MCF 10A (cell line): ENCODE measurements around the gene LITAF. TPM values are rescaled to one million over a fixed set of nuclear protein-coding genes. Genes with fewer than 3 reads are reported as not detected.
"Not testable (repeated sequence)": the region's sequence is repeated elsewhere in the genome, so short reads cannot be mapped to it uniquely, and the experiment has no call there.

ENCODE experiments used
- BruUV-seq: library from RNA; stranded (reverse); fragments of 400-500 nt; replicated peaks from 2 replicates; lab custom pipeline; 2021; lab: Mats Ljungman, UMichigan
- CTCF ChIA-PET: fragments of 300-600 bp; sonication (Branson Sonifier 250); formaldehyde crosslinking; extraction: SDS; loops from one replicate; lab custom pipeline; 2021; ENCODE audit warnings: antibody characterized with exemption, inconsistent platforms; lab: Yijun Ruan, JAX
- POLR2A ChIA-PET: fragments of 300-600, 350-650 bp; sonication (Branson Sonifier 250); formaldehyde crosslinking; extraction: SDS; loops from one replicate; lab custom pipeline; 2020; ENCODE audit warnings: antibody characterized with exemption, inconsistent platforms; lab: Yijun Ruan, JAX
- DNase-seq: peaks from one replicate; pipeline ENCODE4 v3.0.0-alpha.2; 2018; ENCODE audit not compliant: unreplicated experiment
- H3K27ac Mint-ChIP-seq: one replicate; pipeline ENCODE4 v1.8.0; 2022; ENCODE audit warnings: mild to moderate bottlenecking, low read depth, mixed read lengths; ENCODE audit not compliant: unreplicated experiment
- H3K27me3 Mint-ChIP-seq: one replicate; pipeline ENCODE4 v1.8.0; 2022; ENCODE audit warnings: mixed read lengths; ENCODE audit not compliant: insufficient read depth, unreplicated experiment
- H3K36me3 Mint-ChIP-seq: one replicate; pipeline ENCODE4 v1.8.0; 2022; ENCODE audit warnings: mild to moderate bottlenecking, moderate library complexity, mixed read lengths; ENCODE audit not compliant: insufficient read depth, unreplicated experiment
- H3K4me1 Mint-ChIP-seq: one replicate; pipeline ENCODE4 v1.8.0; 2022; ENCODE audit warnings: mixed read lengths; ENCODE audit not compliant: insufficient read depth, unreplicated experiment
- H3K4me3 Mint-ChIP-seq: one replicate; pipeline ENCODE4 v1.8.0; 2022; ENCODE audit warnings: mild to moderate bottlenecking, moderate library complexity, mixed read lengths; ENCODE audit not compliant: unreplicated experiment
- H3K9me3 Mint-ChIP-seq: one replicate; pipeline ENCODE4 v1.8.0; 2022; ENCODE audit warnings: mixed read lengths; ENCODE audit not compliant: unreplicated experiment
- intact Hi-C: fragments of 100-400 bp; cut with micrococcal nuclease; formaldehyde crosslinking; loops from 2 replicates; pipeline ENCODE4 v1.14.1; 2022
- total RNA-seq: library from RNA; stranded (reverse); gene quantifications from 2 replicates; pipeline ENCODE4 v1.2.3, GENCODE V29; 2022
- TF ChIP-seq, protein P1 (sequence below): fragments of 200-600 bp; IDR thresholded peaks from one replicate; pipeline ENCODE4 v1.8.0; 2022; ENCODE audit warnings: antibody characterized with exemption, mild to moderate bottlenecking; ENCODE audit not compliant: unreplicated experiment

The LITAF gene
- total RNA-seq, 1 experiment from 2014 or later = 120 TPM

- Mint-ChIP-seq H3K4me3 (no peak overlapping the region), H3K4me1 (peaks cover 19% of the 10 kb centered on the region), H3K27ac (peak overlapping the region; percentile 97), H3K27me3 (no peaks in the 10 kb centered on the region), H3K36me3 (peaks cover 26% of the 10 kb centered on the region), H3K9me3 (no peaks in the 10 kb centered on the region)
- POLR2A ChIA-PET = interaction anchor here (0.5 to 2.3 kb wide), 7 partner anchors 21 to 181 kb away, joined by 3 to 19 read pairs (median 3); no protein-coding TSS in a partner anchor
- intact Hi-C loops = no loop called here
- TF ChIP-seq, protein P1, sequence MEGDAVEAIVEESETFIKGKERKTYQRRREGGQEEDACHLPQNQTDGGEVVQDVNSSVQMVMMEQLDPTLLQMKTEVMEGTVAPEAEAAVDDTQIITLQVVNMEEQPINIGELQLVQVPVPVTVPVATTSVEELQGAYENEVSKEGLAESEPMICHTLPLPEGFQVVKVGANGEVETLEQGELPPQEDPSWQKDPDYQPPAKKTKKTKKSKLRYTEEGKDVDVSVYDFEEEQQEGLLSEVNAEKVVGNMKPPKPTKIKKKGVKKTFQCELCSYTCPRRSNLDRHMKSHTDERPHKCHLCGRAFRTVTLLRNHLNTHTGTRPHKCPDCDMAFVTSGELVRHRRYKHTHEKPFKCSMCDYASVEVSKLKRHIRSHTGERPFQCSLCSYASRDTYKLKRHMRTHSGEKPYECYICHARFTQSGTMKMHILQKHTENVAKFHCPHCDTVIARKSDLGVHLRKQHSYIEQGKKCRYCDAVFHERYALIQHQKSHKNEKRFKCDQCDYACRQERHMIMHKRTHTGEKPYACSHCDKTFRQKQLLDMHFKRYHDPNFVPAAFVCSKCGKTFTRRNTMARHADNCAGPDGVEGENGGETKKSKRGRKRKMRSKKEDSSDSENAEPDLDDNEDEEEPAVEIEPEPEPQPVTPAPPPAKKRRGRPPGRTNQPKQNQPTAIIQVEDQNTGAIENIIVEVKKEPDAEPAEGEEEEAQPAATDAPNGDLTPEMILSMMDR = no peak
- BruUV-seq = no TSS peak
- peak; percentile 62 for DNase-seq
- CTCF ChIA-PET = interaction anchor here (0.6 to 0.7 kb wide), 3 partner anchors 85 to 155 kb away, joined by 3 to 4 read pairs (median 3); no protein-coding TSS in a partner anchor
Observed at GRCh38 chr16:11562411-11562810, 24.3 kb downstream of the LITAF start.

- TF ChIP-seq, protein P1 = no peak
- H3K27me3 Mint-ChIP-seq = no peaks in the 10 kb centered on the region
- intact Hi-C loops = no loop called here
- peaks cover 4% of the 10 kb centered on the region for H3K9me3 Mint-ChIP-seq
- peaks cover 30% of the 10 kb centered on the region for H3K36me3 Mint-ChIP-seq
- POLR2A ChIA-PET = interaction anchor here (0.5 to 2.3 kb wide), 5 partner anchors 21 to 182 kb away, joined by 3 to 19 read pairs (median 3); no protein-coding TSS in a partner anchor
- BruUV-seq = no TSS peak
- peak overlapping the region; percentile 97 for H3K27ac Mint-ChIP-seq
- no peak for DNase-seq
- peaks cover 18% of the 10 kb centered on the region for H3K4me1 Mint-ChIP-seq
- CTCF ChIA-PET = interaction anchor here (0.5 kb wide), 1 partner anchor 85 kb away, joined by 3 read pairs; no protein-coding TSS in a partner anchor
- no peak overlapping the region for H3K4me3 Mint-ChIP-seq
Observed at GRCh38 chr16:11561856-11562255, 24.9 kb downstream of the LITAF start.

GRCh38 chr16:11561454-11561805 is 25.3 kb downstream of the LITAF start:
- no TSS peak for BruUV-seq
- Mint-ChIP-seq H3K36me3 (peaks cover 30% of the 10 kb centered on the region), H3K27me3 (no peaks in the 10 kb centered on the region), H3K27ac (peak overlapping the region; percentile 97), H3K9me3 (peaks cover 8% of the 10 kb centered on the region), H3K4me3 (no peak overlapping the region), H3K4me1 (peaks cover 14% of the 10 kb centered on the region)
- CTCF ChIA-PET = interaction anchor here (0.5 kb wide), 1 partner anchor 85 kb away, joined by 3 read pairs; no protein-coding TSS in a partner anchor
- intact Hi-C loops = no loop called here
- POLR2A ChIA-PET = interaction anchor here (0.7 to 1.6 kb wide), 4 partner anchors 22 to 243 kb away, joined by 3 to 5 read pairs (median 3); no protein-coding TSS in a partner anchor
- TF ChIP-seq, protein P1 = no peak
- no peak for DNase-seq

DNA sequence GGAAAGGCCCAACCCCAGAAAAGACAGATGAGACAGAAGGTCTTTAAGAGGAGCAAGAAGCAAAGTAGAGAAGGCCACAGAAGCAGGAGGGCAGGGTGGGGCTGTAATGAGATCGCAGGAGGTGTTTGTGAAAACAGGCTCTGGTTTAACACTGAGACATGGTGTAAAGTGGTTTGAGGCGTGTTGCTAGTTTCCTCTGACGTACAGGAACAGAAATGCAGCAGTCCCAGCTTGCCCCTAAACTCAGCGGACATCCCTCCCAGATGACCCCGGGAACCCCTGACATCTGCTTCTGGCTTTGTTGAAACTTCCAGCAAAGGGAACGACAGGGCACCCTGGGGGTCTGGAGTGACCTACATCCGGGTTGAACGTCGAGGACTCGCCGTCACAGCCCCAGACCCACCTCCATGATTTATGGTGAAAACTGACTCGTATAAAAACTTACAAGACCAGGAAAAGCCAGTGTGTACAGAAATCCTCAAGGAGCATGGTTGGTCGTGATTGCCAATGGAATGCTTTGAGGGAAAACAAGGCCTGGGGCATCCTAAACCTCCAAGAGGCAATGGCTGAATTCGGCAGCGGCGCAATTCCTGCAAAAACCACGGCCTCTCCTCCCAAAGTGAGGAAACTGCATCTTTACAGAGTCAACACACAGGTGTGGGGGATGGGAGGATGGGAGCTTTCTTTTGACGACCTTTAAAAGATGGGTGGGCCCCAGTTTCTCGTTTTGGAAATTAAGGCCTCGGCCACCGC is 25.8 kb downstream of the LITAF start:
- intact Hi-C loops = no loop called here
- peak overlapping the region; percentile 10 for H3K4me3 Mint-ChIP-seq
- H3K27ac Mint-ChIP-seq = peak overlapping the region; percentile 97
- peaks cover 13% of the 10 kb centered on the region for H3K4me1 Mint-ChIP-seq
- H3K27me3 Mint-ChIP-seq = no peaks in the 10 kb centered on the region
- no TSS peak for BruUV-seq
- TF ChIP-seq, protein P1 = no peak
- ChIA-PET POLR2A (interaction anchor here (0.6 to 1.9 kb wide), 8 partner anchors 9 to 617 kb away, joined by 3 to 7 read pairs (median 3); no protein-coding TSS in a partner anchor), CTCF (interaction anchor here (0.7 kb wide), 1 partner anchor 97 kb away, joined by 4 read pairs; no protein-coding TSS in a partner anchor)
- DNase-seq = no peak
- H3K9me3 Mint-ChIP-seq = peaks cover 13% of the 10 kb centered on the region
- H3K36me3 Mint-ChIP-seq = peaks cover 33% of the 10 kb centered on the region

DNA sequence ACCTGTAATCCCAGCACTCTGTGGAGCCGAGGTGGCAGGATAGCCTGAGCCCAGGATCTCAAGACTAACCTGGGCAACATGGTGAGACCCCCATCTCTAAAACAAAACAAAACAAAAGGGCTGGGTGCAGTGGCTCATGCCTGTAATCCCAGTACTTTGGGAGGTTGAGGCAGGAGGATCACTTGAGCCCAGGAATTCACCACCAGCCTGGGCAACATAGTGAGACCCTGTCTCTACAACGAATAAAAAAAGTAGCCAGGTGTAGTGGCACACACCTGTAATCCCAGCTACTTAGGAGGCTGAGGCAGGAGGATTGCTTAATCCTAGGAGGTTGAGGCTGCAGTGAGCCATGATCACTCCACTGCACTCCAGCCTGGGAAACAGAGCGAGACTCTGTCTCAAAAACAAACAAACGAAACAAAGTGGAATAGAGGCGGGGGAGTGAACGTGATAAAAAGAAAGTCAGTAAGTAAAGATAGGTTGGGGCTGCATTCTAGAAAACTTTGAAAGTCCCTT is 28.4 kb downstream of the LITAF start:
- Mint-ChIP-seq H3K36me3 (peaks cover 46% of the 10 kb centered on the region), H3K27ac (peak overlapping the region; percentile 63), H3K4me1 (peaks cover 13% of the 10 kb centered on the region), H3K9me3 (peaks cover 13% of the 10 kb centered on the region)
- BruUV-seq, DNase-seq, H3K27me3 Mint-ChIP-seq, H3K4me3 Mint-ChIP-seq, intact Hi-C loops: not testable (repeated sequence)
- ChIA-PET CTCF (interaction anchor here (0.6 to 0.7 kb wide), 2 partner anchors 26 to 549 kb away, joined by 4 read pairs; no protein-coding TSS in a partner anchor), POLR2A (interaction anchor here (0.6 to 1.4 kb wide), 3 partner anchors 24 to 111 kb away, joined by 3 to 6 read pairs (median 4); no protein-coding TSS in a partner anchor)
